AG09309 (cell line): ENCODE results near the gene G6PC1.
"Not testable (repeated sequence)": the region's sequence is repeated elsewhere in the genome, so short reads cannot be mapped to it uniquely, and the experiment has no call there.

ENCODE experiments used
- DNase-seq: peaks from one replicate; pipeline ENCODE4 v3.0.0-alpha.2; 2010; ENCODE audit warnings: low read depth
- H3K4me3 ChIP-seq: 2 replicates; pipeline ENCODE4 v1.5.1; 2011; ENCODE audit warnings: mild to moderate bottlenecking, low read depth, low read length, moderate library complexity; ENCODE audit not compliant: control insufficient read depth
- CTCF ChIP-seq: IDR thresholded peaks from 2 replicates; pipeline ENCODE4 v1.5.1; 2011; ENCODE audit warnings: mild to moderate bottlenecking, low read depth, low read length, inconsistent platforms; ENCODE audit not compliant: insufficient read depth, control insufficient read depth; ENCODE audit errors: missing control alignments

G6PC1 gene

DNA sequence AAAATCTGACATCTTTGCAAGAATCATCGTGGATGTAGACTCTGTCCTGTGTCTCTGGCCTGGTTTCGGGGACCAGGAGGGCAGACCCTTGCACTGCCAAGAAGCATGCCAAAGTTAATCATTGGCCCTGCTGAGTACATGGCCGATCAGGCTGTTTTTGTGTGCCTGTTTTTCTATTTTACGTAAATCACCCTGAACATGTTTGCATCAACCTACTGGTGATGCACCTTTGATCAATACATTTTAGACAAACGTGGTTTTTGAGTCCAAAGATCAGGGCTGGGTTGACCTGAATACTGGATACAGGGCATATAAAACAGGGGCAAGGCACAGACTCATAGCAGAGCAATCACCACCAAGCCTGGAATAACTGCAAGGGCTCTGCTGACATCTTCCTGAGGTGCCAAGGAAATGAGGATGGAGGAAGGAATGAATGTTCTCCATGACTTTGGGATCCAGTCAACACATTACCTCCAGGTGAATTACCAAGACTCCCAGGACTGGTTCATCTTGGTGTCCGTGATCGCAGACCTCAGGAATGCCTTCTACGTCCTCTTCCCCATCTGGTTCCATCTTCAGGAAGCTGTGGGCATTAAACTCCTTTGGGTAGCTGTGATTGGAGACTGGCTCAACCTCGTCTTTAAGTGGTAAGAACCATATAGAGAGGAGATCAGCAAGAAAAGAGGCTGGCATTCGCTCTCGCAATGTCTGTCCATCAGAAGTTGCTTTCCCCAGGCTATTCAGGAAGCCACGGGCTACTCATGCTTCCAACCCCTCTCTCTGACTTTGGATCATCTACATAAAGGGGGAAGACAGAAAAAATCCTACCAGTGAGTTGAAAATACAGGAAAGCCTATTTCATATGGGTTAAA lies at the start of gene G6PC1:
G6PC1 (plus strand) TSS at position 340 of the 872 bp plus-strand sequence; CDS start at position 418, 78 bp downstream.
- DNase-seq = no peak
- no peak within 1 kb of the TSS for H3K4me3 ChIP-seq
- no peak for TF ChIP-seq CTCF

- no peak within 1 kb of the TSS for H3K4me3 ChIP-seq
- no peak for TF ChIP-seq CTCF
- DNase-seq = no peak
Measured at GRCh38 chr17:42850954-42851353, 49.6 kb upstream of the G6PC1 start, which contains the start of gene AOC3. AOC3 (plus strand) TSS chr17:42851199; CDS start chr17:42851344, 145 bp downstream.

GRCh38 chr17:42851371-42852240 lies 49.0 kb upstream of the G6PC1 start:
- H3K4me3 ChIP-seq, DNase-seq: not testable (repeated sequence)

- no peak for DNase-seq
- H3K4me3 ChIP-seq = no peak overlapping the region
- no peak for TF ChIP-seq CTCF
Measured at GRCh38 chr17:42852351-42852750, 48.2 kb upstream of the G6PC1 start.

- no peak overlapping the region for H3K4me3 ChIP-seq
- TF ChIP-seq CTCF = no peak
- no peak for DNase-seq
Measured at GRCh38 chr17:42853004-42853403, 47.6 kb upstream of the G6PC1 start.

- no peak for TF ChIP-seq CTCF
- no peak for DNase-seq
- no peak overlapping the region for H3K4me3 ChIP-seq
Measured at GRCh38 chr17:42853597-42853967, 47.0 kb upstream of the G6PC1 start.
